H9 (cell line): ENCODE results near the gene MRPL2. TPM values are rescaled to one million over a fixed set of nuclear protein-coding genes. Genes with fewer than 3 reads are reported as not detected.

Experiments
- DNase-seq: peaks from one replicate; pipeline ENCODE4 v3.0.0-alpha.2; 2017
- H2AFZ ChIP-seq: one replicate; pipeline ENCODE4 v1.6.1; 2013; ENCODE audit warnings: mild to moderate bottlenecking, low read length, control low read depth, moderate library complexity
- H2AK5ac ChIP-seq: 2 replicates; pipeline ENCODE4 v1.6.1; 2013; ENCODE audit warnings: low read length, control low read depth, mixed read lengths; ENCODE audit not compliant: insufficient read length
- H2BK120ac ChIP-seq: one replicate; pipeline ENCODE4 v1.6.1; 2013; ENCODE audit warnings: low read depth, mild to moderate bottlenecking, low read length, control low read depth, inconsistent platforms; ENCODE audit not compliant: poor library complexity, severe bottlenecking
- H2BK12ac ChIP-seq: 2 replicates; pipeline ENCODE4 v1.6.1; 2013; ENCODE audit warnings: low read length, control low read depth, mixed read lengths, low read depth; ENCODE audit not compliant: insufficient read length
- H2BK15ac ChIP-seq: 2 replicates; pipeline ENCODE4 v1.6.1; 2013; ENCODE audit warnings: low read depth, low read length, control low read depth
- H2BK20ac ChIP-seq: one replicate; pipeline ENCODE4 v1.6.1; 2013; ENCODE audit warnings: low read depth, mild to moderate bottlenecking, low read length, control low read depth, inconsistent platforms; ENCODE audit not compliant: poor library complexity, severe bottlenecking
- H2BK5ac ChIP-seq: 2 replicates; pipeline ENCODE4 v1.6.1; 2013; ENCODE audit warnings: low read length, control low read depth, mixed read lengths; ENCODE audit not compliant: insufficient read length
- H3K14ac ChIP-seq: 2 replicates; pipeline ENCODE4 v1.6.1; 2013; ENCODE audit warnings: low read length, control low read depth; ENCODE audit not compliant: insufficient read depth
- H3K18ac ChIP-seq: 2 replicates; pipeline ENCODE4 v1.6.1; 2013; ENCODE audit warnings: low read depth, mild to moderate bottlenecking, mixed read lengths, low read length, control low read depth; ENCODE audit not compliant: insufficient read length
- H3K23ac ChIP-seq: 2 replicates; pipeline ENCODE4 v1.6.1; 2013; ENCODE audit warnings: low read length, control low read depth, mixed read lengths, low read depth; ENCODE audit not compliant: insufficient read length
- H3K23me2 ChIP-seq: 2 replicates; pipeline ENCODE4 v1.6.1; 2013; ENCODE audit warnings: low read depth, mild to moderate bottlenecking, mixed read lengths, low read length, control low read depth; ENCODE audit not compliant: insufficient read length, poor library complexity, severe bottlenecking
- H3K27ac ChIP-seq: 2 replicates; pipeline ENCODE4 v1.5.1; 2013; ENCODE audit warnings: low read length, control low read depth, mixed read lengths, low read depth; ENCODE audit not compliant: insufficient read length
- H3K27me3 ChIP-seq: 2 replicates; pipeline ENCODE4 v1.6.1; 2013; ENCODE audit warnings: low read length, control low read depth, inconsistent platforms; ENCODE audit not compliant: insufficient read depth
- H3K4ac ChIP-seq: 2 replicates; pipeline ENCODE4 v1.6.1; 2013; ENCODE audit warnings: low read depth, mild to moderate bottlenecking, control low read depth, inconsistent platforms, low read length, moderate library complexity
- H3K4me1 ChIP-seq: 2 replicates; pipeline ENCODE4 v1.6.1; 2013; ENCODE audit warnings: low read length, control low read depth, inconsistent platforms; ENCODE audit not compliant: insufficient read depth
- H3K4me2 ChIP-seq: 2 replicates; pipeline ENCODE4 v1.6.1; 2013; ENCODE audit warnings: low read length, control low read depth, mixed read lengths; ENCODE audit not compliant: insufficient read length, insufficient read depth
- H3K56ac ChIP-seq: 2 replicates; pipeline ENCODE4 v1.6.1; 2013; ENCODE audit warnings: low read depth, mild to moderate bottlenecking, mixed read lengths, low read length, control low read depth; ENCODE audit not compliant: insufficient read length
- H3K79me1 ChIP-seq: 2 replicates; pipeline ENCODE4 v1.6.1; 2013; ENCODE audit warnings: low read depth, mild to moderate bottlenecking, moderate library complexity, low read length, control low read depth, inconsistent platforms; ENCODE audit not compliant: insufficient read depth, poor library complexity, severe bottlenecking
- H3K79me2 ChIP-seq: 2 replicates; pipeline ENCODE4 v1.6.1; 2013; ENCODE audit warnings: low read length, control low read depth, inconsistent platforms; ENCODE audit not compliant: insufficient read depth
- H3K9ac ChIP-seq: 2 replicates; pipeline ENCODE4 v1.6.1; 2013; ENCODE audit warnings: low read length, control low read depth, mixed read lengths; ENCODE audit not compliant: insufficient read length; ENCODE audit errors: extremely low read depth
- H3K9me3 ChIP-seq: one replicate; pipeline ENCODE4 v1.6.1; 2013; ENCODE audit warnings: low read depth, low read length, inconsistent platforms; ENCODE audit not compliant: control insufficient read depth
- H3T11ph ChIP-seq: one replicate; pipeline ENCODE4 v1.6.1; 2013; ENCODE audit warnings: mild to moderate bottlenecking, low read length, control low read depth, inconsistent platforms
- H4K20me1 ChIP-seq: one replicate; pipeline ENCODE4 v1.6.1; 2013; ENCODE audit not compliant: control insufficient read depth, insufficient read length, insufficient read depth
- H4K5ac ChIP-seq: 2 replicates; pipeline ENCODE4 v1.6.1; 2013; ENCODE audit warnings: low read depth, mild to moderate bottlenecking, mixed read lengths, low read length, control low read depth; ENCODE audit not compliant: insufficient read length
- H4K8ac ChIP-seq: replicated peaks from 2 replicates; pipeline ENCODE4 v1.6.1; 2013; ENCODE audit warnings: low read length, control low read depth, mixed read lengths, low read depth; ENCODE audit not compliant: insufficient read length
- H4K91ac ChIP-seq: 2 replicates; pipeline ENCODE4 v1.6.1; 2013; ENCODE audit warnings: low read depth, mild to moderate bottlenecking, moderate library complexity, mixed read lengths, low read length, control low read depth; ENCODE audit not compliant: insufficient read length
- H3K27ac Mint-ChIP-seq, 3 experiments: 2 replicates in 2 of 3; 3 replicates in 1 of 3; pipeline ENCODE4 v1.8.0; 2020 to 2021; ENCODE audit warnings: mixed read lengths in 3 of 3, mild to moderate bottlenecking in 1 of 3, moderate library complexity in 1 of 3
- H3K27me3 Mint-ChIP-seq: 2 replicates; pipeline ENCODE4 v1.8.0; 2021; ENCODE audit warnings: low read depth, mild to moderate bottlenecking, moderate library complexity, mixed read lengths
- H3K36me3 Mint-ChIP-seq, 3 experiments: 2 replicates in 2 of 3; 3 replicates in 1 of 3; pipeline ENCODE4 v1.8.0; 2020 to 2021; ENCODE audit warnings: low read depth in 3 of 3, mixed read lengths in 3 of 3; ENCODE audit not compliant: insufficient read depth in 1 of 3
- H3K4me1 Mint-ChIP-seq, 2 experiments: 2 replicates each; pipeline ENCODE4 v1.8.0; 2020; ENCODE audit warnings: mixed read lengths in 2 of 2
- H3K4me3 Mint-ChIP-seq, 2 experiments: 2 replicates in 1 of 2; 3 replicates in 1 of 2; pipeline ENCODE4 v1.8.0; 2020 to 2021; ENCODE audit warnings: mild to moderate bottlenecking in 2 of 2, mixed read lengths in 2 of 2, moderate library complexity in 1 of 2
- H3K9me3 Mint-ChIP-seq, 2 experiments: 2 replicates in 1 of 2; 3 replicates in 1 of 2; pipeline ENCODE4 v1.8.0; 2020; ENCODE audit warnings: mild to moderate bottlenecking in 2 of 2, mixed read lengths in 2 of 2, moderate library complexity in 1 of 2
- CTCF ChIP-seq: fragments of 200-600 bp; sonication (generic); conservative IDR thresholded peaks from 3 replicates; pipeline ENCODE4 v1.8.0; 2021; ENCODE audit warnings: antibody characterized with exemption, mild to moderate bottlenecking
- WGBS: extraction: QIAGEN DNeasy Blood & Tissue Kit; methylation state at CpG from one replicate; pipeline ENCODE4 v1.1.7; 2013; ENCODE audit warnings: missing lambda C conversion rate, low lambda C conversion rate, mixed read lengths; ENCODE audit not compliant: insufficient read length; ENCODE audit errors: extremely low coverage; 5-methylcytosine and 5-hydroxymethylcytosine counted together
- total RNA-seq: library from RNA; stranded (reverse); gene quantifications from 2 replicates; pipeline ENCODE4 v1.2.1, GENCODE V29; 2021

The MRPL2 gene
- total RNA-seq, 1 experiment from 2014 or later: 74.4 TPM

GRCh38 chr6:43020052-43020705 is 39.1 kb downstream of the MRPL2 start:
- Histone ChIP-seq H3K4ac (no peak overlapping the region), H2BK12ac (no peak overlapping the region), H4K8ac (no peak overlapping the region), H3K9ac (no peak overlapping the region), H3K27me3 (no peaks in the 10 kb centered on the region), H3K79me2 (peaks cover 4% of the 10 kb centered on the region; the same call in 1 of the 2 replicates), H2BK20ac (no peak overlapping the region), H4K5ac (no peak overlapping the region), H3K4me2 (peak overlapping the region; percentile 75), H3T11ph (no peak overlapping the region), H3K23me2 (peaks cover 7% of the 10 kb centered on the region), H4K91ac (no peak overlapping the region), H3K79me1 (peaks cover 7% of the 10 kb centered on the region), H2BK15ac (no peak overlapping the region), H2AK5ac (no peak overlapping the region), H3K56ac (no peak overlapping the region), H3K27ac (no peak overlapping the region), H3K18ac (no peak overlapping the region), H3K23ac (no peak overlapping the region), H2BK5ac (no peak overlapping the region), H3K14ac (no peak overlapping the region), H3K9me3 (no peaks in the 10 kb centered on the region), H4K20me1 (no peaks in the 10 kb centered on the region), H2BK120ac (no peak overlapping the region), H3K4me1 (no peaks in the 10 kb centered on the region), H2AFZ (no peak overlapping the region)
- no CpG with 5 or more reads among the region's 3 CpGs for WGBS
- H3K4me1 Mint-ChIP-seq: peaks cover 6 to 21% of the 10 kb centered on the region in 2 experiments
- TF ChIP-seq CTCF: no peak
- no peaks in the 10 kb centered on the region for H3K27me3 Mint-ChIP-seq
- H3K27ac Mint-ChIP-seq: peak overlapping the region in 2 of 3 experiments; percentile 78 to 80; a peak in 4 of 7 replicates
- H3K4me3 Mint-ChIP-seq: peak overlapping the region in 1 of 2 experiments; percentile 84; a peak in 2 of 5 replicates
- peaks cover 26 to 53% (median 51%) of the 10 kb centered on the region in 3 experiments for H3K36me3 Mint-ChIP-seq
- no peak for DNase-seq
- H3K9me3 Mint-ChIP-seq: no peaks in the 10 kb centered on the region
